ENCODE data around the gene SMKR1.
"Not testable (repeated sequence)": the region's sequence is repeated elsewhere in the genome, so short reads cannot be mapped to it uniquely, and the experiment has no call there.

SMKR1 gene

GRCh38 chr7:129482781-129483180, 19.6 kb upstream of the SMKR1 start:
- no peak for DNase-seq (ENCODE audit: low read depth in 2 of 2)

DNA sequence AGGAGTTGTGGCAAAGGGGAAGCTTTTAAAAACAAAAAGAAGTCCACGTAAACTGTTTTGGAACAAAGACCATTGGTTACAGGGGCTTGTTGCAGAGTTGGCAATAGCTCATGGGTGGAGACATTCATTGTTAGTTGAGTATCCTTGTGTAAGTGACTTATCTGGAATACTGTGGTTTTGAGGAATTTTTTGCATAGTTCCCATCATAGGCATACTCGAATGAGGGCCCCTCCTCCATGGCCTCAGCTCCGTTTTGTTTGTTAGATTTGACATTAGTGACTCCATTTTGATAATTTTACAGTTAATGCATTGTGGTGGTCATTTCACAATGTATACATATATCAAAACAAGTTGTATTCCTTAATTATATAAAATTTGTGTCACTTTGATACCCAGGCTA, 12.8 kb upstream of the SMKR1 start:
- DNase-seq (ENCODE audit: low read depth in 2 of 2) = no peak

GRCh38 chr7:129492391-129492790, 9.9 kb upstream of the SMKR1 start:
- DNase-seq (ENCODE audit: low read depth in 2 of 2) = no peak

DNA sequence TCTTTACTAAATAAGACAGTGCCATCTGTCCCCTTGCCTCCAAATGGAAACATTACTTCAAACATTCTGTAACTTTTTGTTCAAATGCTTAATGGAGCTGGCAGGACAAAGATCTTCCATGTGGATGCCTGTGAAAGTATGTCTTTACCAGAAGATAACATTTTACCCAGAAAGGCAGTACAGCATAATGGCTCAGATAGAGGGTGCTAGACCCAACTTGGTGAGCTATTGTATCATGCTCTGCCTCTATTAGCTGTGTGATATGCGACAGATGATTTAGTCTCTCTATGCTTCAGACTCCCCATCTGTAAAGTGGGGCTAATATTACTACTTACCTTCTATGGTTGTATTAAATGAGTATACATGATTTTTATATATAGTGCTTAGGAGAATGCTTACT, 8.8 kb upstream of the SMKR1 start:
- no peak for DNase-seq (ENCODE audit: low read depth in 2 of 2)

DNA sequence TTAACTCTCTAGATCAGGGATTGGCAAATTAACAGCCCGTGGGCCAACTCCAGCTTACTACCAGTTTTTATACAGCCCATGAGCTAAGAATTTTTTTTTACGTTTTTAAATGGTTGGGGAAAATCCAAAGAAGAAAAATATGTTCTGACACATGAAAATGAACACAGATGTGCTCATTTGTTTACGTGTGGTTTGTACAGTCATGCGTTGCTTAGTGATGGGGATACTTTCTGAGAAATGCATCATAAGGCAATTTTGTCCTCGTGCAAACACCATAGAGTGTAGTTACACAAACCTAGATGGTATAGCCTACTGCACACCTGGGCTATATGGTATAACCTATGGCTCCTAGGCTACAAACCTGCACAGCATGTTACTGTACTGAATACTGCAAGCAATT, 8.3 kb upstream of the SMKR1 start:
- no peak for DNase-seq (ENCODE audit: low read depth in 2 of 2)

GRCh38 chr7:129495987-129496386, 6.3 kb upstream of the SMKR1 start:
- no peak for DNase-seq (ENCODE audit: low read depth in 2 of 2)

DNA sequence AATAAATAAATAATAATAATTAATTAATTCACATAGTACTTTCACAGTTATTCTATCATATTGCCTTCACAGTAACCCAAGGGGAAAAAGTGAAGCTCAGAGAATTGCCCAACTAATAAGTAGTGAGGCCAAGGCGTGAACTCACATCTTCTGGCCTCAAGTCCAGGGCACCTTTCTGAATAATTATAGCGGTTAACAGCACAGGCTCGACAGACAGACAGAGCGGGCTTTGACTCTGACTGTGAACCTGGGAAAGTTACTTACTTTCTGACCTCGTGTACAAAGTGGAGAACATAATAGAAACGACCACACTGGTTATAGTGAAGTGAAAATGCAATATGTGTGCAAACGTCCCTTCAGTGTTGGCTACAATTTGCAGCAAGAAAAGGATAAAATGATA, 5.7 kb upstream of the SMKR1 start:
- DNase-seq (ENCODE audit: low read depth in 2 of 2) = no peak

DNA sequence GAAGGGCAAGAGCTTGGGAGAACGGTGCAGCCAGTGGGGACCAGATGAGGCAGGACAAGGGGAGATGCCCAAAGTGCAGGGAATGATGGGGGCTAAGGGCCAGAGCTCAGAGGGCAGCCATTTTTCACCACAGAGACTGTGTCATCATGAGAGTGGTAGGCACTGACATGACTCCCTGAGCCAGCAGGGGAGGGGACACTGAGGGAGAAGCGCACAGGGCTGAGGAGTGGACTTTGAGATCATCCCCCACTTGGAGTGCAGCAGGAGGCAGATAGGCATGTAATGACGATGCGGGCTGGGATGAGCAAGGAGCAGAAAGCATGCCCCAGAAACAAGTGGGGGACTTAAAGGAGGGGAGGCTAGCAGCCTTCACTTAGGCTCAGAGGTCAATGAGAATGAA, 5.2 kb upstream of the SMKR1 start:
- DNase-seq (ENCODE audit: low read depth in 2 of 2) = no peak

DNA sequence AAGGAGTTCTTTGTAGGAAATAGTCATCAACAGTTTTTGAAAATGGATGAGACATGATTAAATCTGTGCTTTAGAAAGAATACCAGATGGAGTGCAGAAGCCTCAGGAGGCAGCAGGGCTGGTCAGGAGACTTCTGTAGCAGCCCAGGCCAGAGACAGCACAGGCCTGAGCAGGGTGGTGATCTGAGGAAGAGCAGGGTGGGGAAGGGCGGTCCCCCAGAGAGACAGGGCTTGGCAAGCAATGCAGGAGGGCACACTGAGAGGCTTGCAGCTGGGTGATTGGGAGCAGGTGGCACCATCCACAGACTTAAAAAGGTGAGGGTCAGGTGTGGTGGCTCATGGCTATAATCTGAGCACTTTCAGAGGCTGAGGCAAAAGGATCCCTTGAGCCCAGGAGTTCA, 4.3 kb upstream of the SMKR1 start:
- DNase-seq (ENCODE audit: low read depth in 2 of 2) = no peak

- no peak for DNase-seq (ENCODE audit: low read depth in 2 of 2)
Observed at GRCh38 chr7:129499999-129500398, 2.3 kb upstream of the SMKR1 start.

GRCh38 chr7:129502708-129503685, 666 bp downstream of the SMKR1 start:
- no peak for DNase-seq (ENCODE audit: low read depth in 2 of 2)

- DNase-seq (ENCODE audit: low read depth in 2 of 2) = no peak
Observed at GRCh38 chr7:129503725-129504124, 1.4 kb downstream of the SMKR1 start.

DNA sequence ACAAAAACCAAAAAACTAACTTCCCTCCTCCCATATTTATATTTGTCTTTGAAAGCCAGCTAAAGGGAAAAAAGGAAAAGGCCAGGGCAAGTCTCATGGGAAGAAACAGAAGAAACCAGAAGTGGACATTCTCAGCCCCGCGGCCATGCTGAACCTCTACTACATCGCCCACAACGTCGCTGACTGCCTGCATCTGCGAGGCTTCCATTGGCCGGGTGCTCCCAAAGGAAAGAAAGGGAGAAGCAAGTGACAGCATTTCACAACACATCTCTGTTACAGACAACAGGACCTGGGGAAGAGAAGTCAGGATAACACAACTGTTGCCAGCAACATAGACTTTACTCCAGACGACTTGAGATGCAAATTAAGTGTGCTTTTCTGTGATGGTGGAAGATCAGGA, 9.9 kb downstream of the SMKR1 start:
- DNase-seq (ENCODE audit: low read depth in 2 of 2) = no peak

GRCh38 chr7:129513546-129513945, 11.2 kb downstream of the SMKR1 start:
- DNase-seq (ENCODE audit: low read depth in 2 of 2) = no peak

DNA sequence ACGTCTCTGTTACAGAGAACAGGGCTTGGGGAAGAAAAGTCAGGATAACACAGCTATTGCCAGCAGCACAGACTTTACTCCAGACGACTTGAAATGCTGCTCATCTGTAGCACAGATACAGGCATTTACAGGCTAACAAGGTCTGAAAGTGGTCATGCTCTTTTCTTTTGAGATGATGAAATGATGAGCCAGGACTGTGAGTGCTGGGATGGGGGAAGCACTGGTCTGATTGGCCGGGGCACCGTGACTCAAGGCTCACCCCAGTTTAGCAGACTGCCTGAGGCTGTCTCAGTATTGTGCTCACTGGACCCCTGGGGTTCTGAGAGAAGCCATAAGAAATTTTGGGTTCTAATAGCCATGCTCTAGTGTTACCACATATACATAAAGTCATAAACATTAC, 12.4 kb downstream of the SMKR1 start:
- no peak for DNase-seq (ENCODE audit: low read depth in 2 of 2)

GRCh38 chr7:129515381-129515780, 13.1 kb downstream of the SMKR1 start:
- no peak for DNase-seq (ENCODE audit: low read depth in 2 of 2)

DNA sequence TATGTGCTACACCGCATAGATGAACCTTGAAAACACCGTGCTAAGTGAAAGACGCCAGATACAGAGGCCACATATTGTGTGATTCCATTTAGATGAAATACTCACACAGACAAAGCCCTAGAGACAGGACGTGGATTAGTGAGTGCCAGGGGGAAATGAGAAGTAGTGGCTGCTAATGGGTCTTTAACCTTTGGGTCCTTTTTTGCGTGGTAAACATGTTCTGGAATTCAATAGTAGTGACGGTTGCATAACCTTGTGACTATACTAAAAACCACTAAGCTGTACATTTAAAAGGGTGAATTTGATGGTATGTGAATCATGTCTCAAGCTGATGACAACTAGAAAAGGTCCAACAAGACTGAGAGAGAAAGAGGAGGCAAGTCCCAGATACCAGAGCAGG, 15.6 kb downstream of the SMKR1 start:
- no peak for DNase-seq (ENCODE audit: low read depth in 2 of 2)

DNA sequence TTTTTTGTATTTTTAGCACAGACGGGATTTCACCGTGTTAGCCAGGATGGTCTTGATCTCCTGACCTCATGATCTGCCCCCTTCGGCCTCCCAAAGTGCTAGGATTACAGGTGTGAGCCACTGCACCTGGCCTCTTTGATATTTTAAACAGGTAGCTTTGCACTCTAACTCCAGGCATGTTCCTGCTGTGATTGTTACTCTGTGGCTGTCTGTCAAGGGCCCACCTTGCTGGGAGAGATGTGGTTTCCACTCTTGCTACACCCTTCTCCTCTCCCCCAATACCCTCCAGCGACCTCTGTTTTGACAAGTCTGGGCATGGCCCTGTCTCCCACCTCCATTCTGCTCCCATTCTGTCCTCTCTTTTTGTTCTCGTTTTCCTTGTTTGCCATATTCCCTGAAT, 17.1 kb downstream of the SMKR1 start:
- no peak for DNase-seq (ENCODE audit: low read depth in 2 of 2)

GRCh38 chr7:129522088-129522970, 20.0 kb downstream of the SMKR1 start:
- no peak for DNase-seq (ENCODE audit: low read depth in 2 of 2)

DNA sequence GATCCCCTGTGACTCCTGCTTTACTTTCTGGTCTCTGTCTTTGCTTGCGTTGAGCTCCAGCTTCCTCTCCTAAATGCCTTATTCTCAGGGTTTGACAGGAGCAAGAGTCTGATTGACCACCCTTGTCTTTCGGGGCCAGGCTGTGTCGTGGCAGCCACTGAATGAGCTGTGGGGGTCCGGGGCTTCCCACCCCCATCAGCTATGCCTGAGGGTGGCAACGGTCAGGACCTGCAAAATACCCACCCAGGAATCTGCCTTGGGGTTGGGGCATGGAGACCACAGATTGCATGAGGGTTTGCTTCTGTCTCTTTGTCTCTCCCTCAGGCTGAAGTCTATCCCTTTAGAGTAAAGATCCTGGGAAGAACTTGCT, 20.6 kb downstream of the SMKR1 start:
- DNase-seq (ENCODE audit: low read depth in 2 of 2) = no peak

- DNase-seq (ENCODE audit: low read depth in 2 of 2) = no peak
Observed at GRCh38 chr7:129523924-129524323, 21.6 kb downstream of the SMKR1 start.

DNA sequence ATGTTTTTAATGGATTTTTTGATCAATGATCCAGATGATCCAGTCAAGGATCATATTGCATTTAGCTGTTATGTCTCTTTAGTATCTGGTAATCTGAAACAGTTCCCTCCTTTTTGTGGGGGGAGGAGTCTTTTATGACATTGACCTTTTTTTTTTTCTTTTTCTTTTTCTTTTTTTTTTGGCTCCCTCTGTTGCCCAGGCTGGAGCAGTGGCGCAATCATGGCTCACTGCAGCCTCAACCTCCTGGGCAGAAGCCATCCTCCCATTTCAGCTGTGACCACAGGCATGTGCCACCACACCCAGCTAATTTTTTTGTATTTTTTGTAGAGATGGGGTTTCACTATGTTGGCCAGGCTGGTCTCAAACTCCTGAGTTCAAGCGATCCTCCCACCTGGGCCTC, 22.1 kb downstream of the SMKR1 start:
- DNase-seq (ENCODE audit: low read depth in 2 of 2) = not testable (repeated sequence)
